ENCODE measurements around the gene NRXN2. TPM values are rescaled to one million over a fixed set of nuclear protein-coding genes. Genes with fewer than 3 reads are reported as not detected.

The NRXN2 gene
- total and polyA plus RNA-seq, 2 of the 13 experiments (the other 11 are each of a cell fraction or from before 2014, with no cell fraction given), result not detected

DNA sequence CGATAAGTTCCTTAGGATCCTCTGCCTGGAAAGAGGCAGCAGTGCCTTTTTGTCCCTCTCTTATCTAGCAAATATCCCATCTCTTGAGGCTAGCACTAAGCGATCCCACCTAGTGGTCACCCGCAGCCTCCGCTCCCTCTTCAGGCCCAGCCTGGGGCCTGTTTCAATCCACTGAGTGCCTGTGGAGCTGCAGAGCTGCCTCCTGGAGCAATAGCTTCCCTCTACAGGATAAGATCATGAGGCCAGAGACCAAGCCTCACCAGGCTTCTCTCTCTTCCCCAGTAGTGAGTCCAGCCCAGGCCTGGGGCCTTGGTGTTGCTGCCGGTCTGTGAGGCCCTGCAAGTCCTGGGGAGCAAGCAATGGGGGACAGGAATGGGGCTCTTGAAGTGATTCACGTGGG is 66.1 kb downstream of the NRXN2 start:
- H4K20me1 ChIP-seq (ENCODE audit: insufficient read depth, low read length), result no peaks in the 10 kb centered on the region
- H3K27ac ChIP-seq (ENCODE audit: extremely low read length, insufficient read depth, low read length), result no peak overlapping the region
- 0% methylated on average over 1 of the region's 6 CpGs for WGBS (ENCODE audit: low lambda C conversion rate)
- ATAC-seq (peak; percentile 77), DNase-seq (ENCODE audit: low spot score) (peak; percentile 33), FAIRE-seq (no peak)
- H3K9me3 ChIP-seq (ENCODE audit: low read length), result no peaks in the 10 kb centered on the region
- no TSS peak for BruUV-seq (replicated peaks)
- TF ChIP-seq, protein P1, sequence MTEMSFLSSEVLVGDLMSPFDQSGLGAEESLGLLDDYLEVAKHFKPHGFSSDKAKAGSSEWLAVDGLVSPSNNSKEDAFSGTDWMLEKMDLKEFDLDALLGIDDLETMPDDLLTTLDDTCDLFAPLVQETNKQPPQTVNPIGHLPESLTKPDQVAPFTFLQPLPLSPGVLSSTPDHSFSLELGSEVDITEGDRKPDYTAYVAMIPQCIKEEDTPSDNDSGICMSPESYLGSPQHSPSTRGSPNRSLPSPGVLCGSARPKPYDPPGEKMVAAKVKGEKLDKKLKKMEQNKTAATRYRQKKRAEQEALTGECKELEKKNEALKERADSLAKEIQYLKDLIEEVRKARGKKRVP (CRISPR knock-in tag; IDR thresholded peaks at IDR 0.05), result no peak
- TF ChIP-seq STAG1 (CRISPR knock-in tag; IDR thresholded peaks at IDR 0.05) (peak; percentile 33; the same call in 1 of the 2 replicates), CTCF (CRISPR knock-in tag; IDR thresholded peaks at IDR 0.05) (peak; percentile 27), SMC3 (IDR thresholded peaks at IDR 0.05; ENCODE audit: low read length) (peak; percentile 9; the same call in 1 of the 2 replicates)
- peaks cover 9 to 46% of the 10 kb centered on the region in 2 experiments; a peak in 4 of 5 replicates for H3K27me3 ChIP-seq (ENCODE audit: control insufficient read depth in 1 of 2, insufficient read depth in 2 of 2, low read length in 2 of 2)
- peaks cover 14% of the 10 kb centered on the region; the same call in 1 of the 2 replicates for H3K4me1 ChIP-seq (ENCODE audit: insufficient read depth, low read length)
- H3K9ac ChIP-seq (ENCODE audit: insufficient read depth, low read depth, low read length), result no peak overlapping the region
- no peaks in the 10 kb centered on the region for H3K36me3 ChIP-seq (replicated peaks in 1 of 2; ENCODE audit: control insufficient read depth in 1 of 2, insufficient read depth in 2 of 2, low read length in 2 of 2)
- CTCF ChIA-PET (ENCODE audit: low intra/inter-chr PET ratio, low total read pairs), result interaction anchor here (1.2 kb wide), 1 partner anchor 103 kb away, joined by 4 read pairs; no protein-coding TSS in a partner anchor
- intact Hi-C loops (cut with micrococcal nuclease; ENCODE audit: unreplicated experiment), result no loop called here
- H2AFZ ChIP-seq (ENCODE audit: low read length), result no peak overlapping the region
- no peaks in the 10 kb centered on the region for H3K79me2 ChIP-seq (ENCODE audit: insufficient read depth, low read length)
- in situ Hi-C loops (cut with HindIII; ENCODE audit: extremely low pct_ligation_motif_present, low pct_unique_long_range_greater_than_20kb), result loop anchor here (10.0 kb wide), 1 partner anchor 212 kb away; no protein-coding TSS in a partner anchor
- H3K4me3 ChIP-seq (replicated peaks in 1 of 3; ENCODE audit: insufficient read depth in 1 of 3, low read depth in 2 of 3, low read length in 3 of 3), result no peak overlapping the region
- H3K4me2 ChIP-seq (ENCODE audit: low read depth, low read length), result no peak overlapping the region
- POLR2A ChIA-PET, result no interaction called here
